Esophagus squamous epithelium (tissue), 4 donors: ENCODE results near the gene SLC39A5.

Experiments used
- CTCF ChIP-seq, 6 experiments: fragments of 450-650 bp in 4 of 6; fragments of 200-600 bp in 2 of 6; sonication (generic) in 2 of 6; IDR thresholded peaks; one replicate each; pipeline ENCODE4 v1.5.1; 2016 to 2019; ENCODE audit warnings: antibody characterized with exemption in 6 of 6, mild to moderate bottlenecking in 4 of 6, moderate library complexity in 4 of 6
- POLR2A ChIP-seq, 4 donors: fragments of 450-650 bp; IDR thresholded peaks; one replicate each; pipeline ENCODE4 v1.6.1; 2017; ENCODE audit warnings: antibody characterized with exemption in 4 of 4, mild to moderate bottlenecking in 4 of 4, moderate library complexity in 3 of 4

- TF ChIP-seq CTCF (IDR thresholded peaks at IDR 0.05) (no peak), POLR2A (IDR thresholded peaks at IDR 0.05) (no peak)
Measured at GRCh38 chr12:56247923-56248322, 18.1 kb downstream of the SLC39A5 start.
